HG02763 (cell line): ENCODE results near the gene WDPCP.
"Not testable (repeated sequence)": the region's sequence is repeated elsewhere in the genome, so short reads cannot be mapped to it uniquely, and the experiment has no call there.

Source experiments
- ATAC-seq: cut with Tn5 transposase; IDR thresholded peaks from one replicate; pipeline ENCODE4 v1.9.1; 2021; ENCODE audit warnings: mild to moderate bottlenecking, moderate library complexity; ENCODE audit not compliant: unreplicated experiment

The WDPCP gene, protein sequence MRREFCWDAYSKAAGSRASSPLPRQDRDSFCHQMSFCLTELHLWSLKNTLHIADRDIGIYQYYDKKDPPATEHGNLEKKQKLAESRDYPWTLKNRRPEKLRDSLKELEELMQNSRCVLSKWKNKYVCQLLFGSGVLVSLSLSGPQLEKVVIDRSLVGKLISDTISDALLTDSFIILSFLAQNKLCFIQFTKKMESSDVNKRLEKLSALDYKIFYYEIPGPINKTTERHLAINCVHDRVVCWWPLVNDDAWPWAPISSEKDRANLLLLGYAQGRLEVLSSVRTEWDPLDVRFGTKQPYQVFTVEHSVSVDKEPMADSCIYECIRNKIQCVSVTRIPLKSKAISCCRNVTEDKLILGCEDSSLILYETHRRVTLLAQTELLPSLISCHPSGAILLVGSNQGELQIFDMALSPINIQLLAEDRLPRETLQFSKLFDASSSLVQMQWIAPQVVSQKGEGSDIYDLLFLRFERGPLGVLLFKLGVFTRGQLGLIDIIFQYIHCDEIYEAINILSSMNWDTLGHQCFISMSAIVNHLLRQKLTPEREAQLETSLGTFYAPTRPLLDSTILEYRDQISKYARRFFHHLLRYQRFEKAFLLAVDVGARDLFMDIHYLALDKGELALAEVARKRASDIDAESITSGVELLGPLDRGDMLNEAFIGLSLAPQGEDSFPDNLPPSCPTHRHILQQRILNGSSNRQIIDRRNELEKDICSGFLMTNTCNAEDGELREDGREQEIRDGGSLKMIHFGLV

GRCh38 chr2:63588385-63589147 is at the start of gene WDPCP, which contains the start of gene MDH1:
WDPCP (minus strand) TSS chr2:63588477; CDS start chr2:63588271, 206 bp downstream.
MDH1 (plus strand) TSS chr2:63588963; CDS start chr2:63589044, 81 bp downstream.
- peak; percentile 87 for ATAC-seq

DNA sequence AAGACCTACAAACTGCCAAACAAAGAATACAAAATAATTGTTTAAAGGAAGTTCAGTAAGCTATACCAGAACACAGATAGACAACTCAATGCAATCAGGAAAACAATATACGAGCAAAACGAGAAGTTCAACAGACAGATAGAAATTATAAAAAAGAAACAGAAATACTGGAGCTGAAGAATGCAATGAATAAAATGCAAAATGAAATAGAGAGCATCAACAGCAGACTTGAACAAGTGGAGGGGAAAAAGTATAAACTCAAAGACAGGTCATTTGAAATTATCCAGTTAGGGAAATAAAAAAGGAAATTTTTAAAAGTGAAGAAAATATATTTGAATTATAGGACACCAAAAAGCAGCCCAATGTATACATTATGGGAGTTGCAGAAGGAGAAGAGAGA is 44.1 kb upstream of the WDPCP start:
- no peak for ATAC-seq

- no peak for ATAC-seq
Measured at GRCh38 chr2:63631501-63631900, 43.2 kb upstream of the WDPCP start.

- ATAC-seq = no peak
Measured at GRCh38 chr2:63628403-63628942, 40.2 kb upstream of the WDPCP start.

GRCh38 chr2:63627866-63628265 is 39.6 kb upstream of the WDPCP start:
- no peak for ATAC-seq

- ATAC-seq = not testable (repeated sequence)
Measured at GRCh38 chr2:63623763-63624162, 35.5 kb upstream of the WDPCP start.

DNA sequence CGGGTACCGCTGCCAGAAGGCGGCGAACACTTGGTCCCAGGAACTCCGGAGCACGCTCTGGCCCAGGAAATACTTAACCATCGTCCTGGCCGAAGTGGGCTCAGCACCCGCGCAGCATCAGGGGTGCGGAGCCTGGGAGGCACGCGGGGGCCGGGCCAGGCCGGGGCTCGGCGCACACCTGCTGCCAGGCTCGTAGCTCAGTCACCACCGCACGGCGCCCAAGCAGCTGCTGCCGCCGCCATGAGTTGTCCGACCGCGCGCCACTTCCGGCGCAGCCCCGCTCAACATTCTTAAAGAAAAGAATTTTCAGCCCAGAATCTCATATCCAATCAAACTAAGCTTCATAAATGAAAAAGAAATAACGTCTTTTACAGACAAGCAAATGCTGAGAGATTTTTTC is 34.5 kb upstream of the WDPCP start:
- no peak for ATAC-seq

GRCh38 chr2:63619328-63619727 is 31.1 kb upstream of the WDPCP start:
- ATAC-seq = no peak

- no peak for ATAC-seq
Measured at GRCh38 chr2:63617366-63617765, 29.1 kb upstream of the WDPCP start.

DNA sequence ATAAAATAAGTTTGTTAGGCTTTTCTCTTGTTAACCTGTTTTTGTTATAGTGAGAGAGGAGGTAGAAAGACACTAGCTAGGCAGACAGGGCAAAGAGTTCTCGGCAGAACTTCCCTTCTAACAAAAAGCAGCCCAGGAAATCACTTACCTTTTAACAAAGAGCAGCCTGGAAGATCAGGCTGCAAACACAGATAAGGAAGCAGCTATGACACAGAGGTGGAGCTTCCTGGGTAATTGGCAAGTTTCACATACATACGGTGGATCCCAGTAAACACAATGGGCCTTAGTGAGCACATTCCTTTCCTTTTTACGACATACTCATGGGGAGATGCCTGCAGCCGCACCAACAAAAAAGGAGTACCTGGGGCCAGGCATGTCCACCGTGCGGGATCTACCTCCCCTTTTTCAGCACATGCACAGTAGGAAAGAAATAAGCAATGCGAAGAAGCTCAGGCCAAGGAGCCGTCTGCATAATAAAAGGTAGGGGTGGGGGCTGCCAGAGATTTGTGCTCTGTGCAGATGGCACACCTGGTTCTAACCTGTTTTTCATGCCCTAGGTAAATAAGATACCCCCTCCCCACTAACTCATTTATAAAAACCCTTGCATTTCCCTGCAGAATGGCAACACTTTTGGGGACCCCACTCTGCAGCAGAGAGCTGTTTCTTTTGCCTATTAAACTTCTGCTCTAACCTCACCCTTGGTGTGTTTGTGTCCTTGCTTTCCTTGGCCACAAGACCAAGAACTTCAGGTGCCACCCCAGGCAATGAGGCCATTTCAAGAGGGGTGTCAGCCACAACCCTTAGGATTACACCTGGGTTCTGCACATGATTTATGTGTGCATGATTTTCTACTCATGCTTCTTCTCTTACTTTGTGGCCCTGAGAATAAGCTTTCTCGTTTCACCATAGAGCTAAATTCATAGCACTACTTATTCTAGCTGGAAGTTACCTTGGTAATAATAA is 27.0 kb upstream of the WDPCP start:
- ATAC-seq = no peak

GRCh38 chr2:63614448-63614968 is 26.2 kb upstream of the WDPCP start:
- ATAC-seq = no peak

GRCh38 chr2:63613391-63613901 is 25.2 kb upstream of the WDPCP start:
- no peak for ATAC-seq

DNA sequence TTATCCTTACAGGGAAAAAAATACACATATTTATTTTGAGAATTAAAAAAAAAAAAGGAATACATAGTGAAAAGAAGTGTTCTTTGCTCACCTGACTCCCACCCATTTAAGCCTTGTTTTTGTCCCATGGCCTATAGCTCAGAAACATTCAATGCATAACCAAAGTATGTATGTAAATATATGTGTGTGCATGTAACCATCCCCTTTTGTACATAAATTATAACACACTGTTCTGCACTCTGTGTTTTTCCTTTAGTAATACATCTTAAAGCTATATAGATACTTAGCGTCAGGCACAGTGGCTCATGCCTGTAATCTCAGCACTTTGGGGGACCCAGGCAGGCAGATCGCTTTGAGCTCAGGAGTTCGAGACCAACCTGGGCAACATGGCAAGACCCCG is 22.2 kb upstream of the WDPCP start:
- no peak for ATAC-seq

- not testable (repeated sequence) for ATAC-seq
Measured at GRCh38 chr2:63608865-63609264, 20.6 kb upstream of the WDPCP start.

DNA sequence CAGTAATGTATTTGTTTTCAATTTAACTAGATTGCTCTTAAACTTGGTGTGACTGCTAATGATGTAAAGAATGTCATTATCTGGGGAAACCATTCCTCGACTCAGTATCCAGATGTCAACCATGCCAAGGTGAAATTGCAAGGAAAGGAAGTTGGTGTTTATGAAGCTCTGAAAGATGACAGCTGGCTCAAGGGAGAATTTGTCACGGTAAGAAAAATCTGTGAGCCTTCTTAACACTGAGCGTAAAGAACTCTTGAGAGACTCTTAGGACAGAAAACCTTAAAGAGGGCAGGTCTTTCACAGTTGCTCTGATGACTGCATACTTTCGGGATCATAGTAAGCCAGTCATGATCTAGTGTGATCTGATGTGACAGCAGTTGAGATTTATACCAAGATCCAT is 16.4 kb upstream of the WDPCP start:
- ATAC-seq = no peak

GRCh38 chr2:63600881-63601460 is 12.7 kb upstream of the WDPCP start:
- no peak for ATAC-seq

DNA sequence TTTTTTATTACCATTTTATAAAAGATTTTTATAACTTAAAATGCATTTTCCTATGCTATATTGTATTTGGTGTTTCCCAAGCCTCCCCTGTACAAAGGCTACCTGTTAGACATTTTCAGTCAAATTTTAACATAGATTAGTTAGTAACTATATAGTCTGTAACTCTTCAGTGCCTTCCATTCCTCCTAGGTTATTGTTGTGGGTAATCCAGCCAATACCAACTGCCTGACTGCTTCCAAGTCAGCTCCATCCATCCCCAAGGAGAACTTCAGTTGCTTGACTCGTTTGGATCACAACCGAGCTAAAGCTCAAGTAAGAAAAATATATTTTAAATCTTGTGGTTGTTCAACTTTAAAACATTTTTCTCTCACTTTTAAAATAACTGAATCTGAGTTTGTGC is 10.7 kb upstream of the WDPCP start:
- ATAC-seq = no peak

GRCh38 chr2:63596401-63596883 is 8.2 kb upstream of the WDPCP start:
- no peak for ATAC-seq

DNA sequence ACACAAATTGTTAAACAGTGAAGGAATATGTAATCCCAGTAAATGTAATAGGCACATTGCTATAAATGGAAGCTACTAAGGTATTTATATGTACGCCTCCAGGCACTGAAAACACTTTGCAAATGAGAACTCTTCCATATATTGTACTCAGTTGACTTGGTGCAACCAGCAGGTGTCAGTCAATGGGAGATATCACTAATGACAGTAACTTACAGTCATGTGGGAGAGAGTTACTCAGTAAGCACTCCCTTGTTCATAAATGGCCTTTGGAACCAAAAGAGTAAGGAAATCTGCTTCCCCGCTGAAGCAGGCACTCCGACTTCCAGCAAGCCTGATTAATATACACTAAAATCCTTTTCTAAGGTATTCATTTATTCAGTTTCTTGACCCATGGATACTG is 6.4 kb upstream of the WDPCP start:
- no peak for ATAC-seq
